CD4-positive, alpha-beta memory T cell (primary cell): ENCODE data around the gene NDEL1. TPM values are rescaled to one million over a fixed set of nuclear protein-coding genes. Genes with fewer than 3 reads are reported as not detected.

Experiments
- CTCF ChIA-PET: fragments of 350-600 bp; sonication (Branson Sonifier 250); formaldehyde crosslinking; loops from one replicate; lab custom pipeline; 2021; ENCODE audit warnings: inconsistent platforms; ENCODE audit not compliant: partially characterized antibody; lab: Charles Lee
- POLR2A ChIA-PET: fragments of 350-600 bp; sonication (Branson Sonifier 250); formaldehyde crosslinking; loops from one replicate; lab custom pipeline; 2021; ENCODE audit not compliant: partially characterized antibody; lab: Charles Lee
- DNase-seq, 5 donors: peaks; one replicate each; pipeline versions ENCODE4 v3.0.0 to v3.0.0-alpha.2; 2020 to 2022; ENCODE audit warnings: mixed read lengths in 1 of 5
- H3K27ac ChIP-seq: one replicate; pipeline ENCODE4 v1.7.0; 2013; ENCODE audit warnings: low read depth, low read length
- H3K27me3 ChIP-seq: 2 replicates; pipeline ENCODE4 v1.7.0; 2013; ENCODE audit warnings: mild to moderate bottlenecking, low read length, moderate library complexity; ENCODE audit not compliant: insufficient read depth
- H3K36me3 ChIP-seq: 2 replicates; pipeline ENCODE4 v1.7.0; 2013; ENCODE audit warnings: mild to moderate bottlenecking, low read length, moderate library complexity; ENCODE audit not compliant: insufficient read depth
- H3K4me1 ChIP-seq: 2 replicates; pipeline ENCODE4 v1.7.0; 2013; ENCODE audit warnings: mild to moderate bottlenecking, low read length, moderate library complexity; ENCODE audit not compliant: insufficient read depth
- H3K4me3 ChIP-seq, 2 donors: one replicate each; pipeline ENCODE4 v1.7.0; 2013; ENCODE audit warnings: low read length in 2 of 2, mild to moderate bottlenecking in 1 of 2
- H3K9me3 ChIP-seq, 2 donors: one replicate each; pipeline ENCODE4 v1.7.0; 2013; ENCODE audit warnings: low read length in 2 of 2, control low read depth in 1 of 2; ENCODE audit not compliant: control insufficient read depth in 1 of 2
- H3K27ac Mint-ChIP-seq, 7 donors: one replicate each; pipeline ENCODE4 v1.8.0; 2020 to 2021; ENCODE audit warnings: mixed read lengths in 7 of 7, mild to moderate bottlenecking in 6 of 7, inconsistent platforms in 3 of 7, moderate library complexity in 3 of 7
- H3K27me3 Mint-ChIP-seq, 2 donors: one replicate each; pipeline ENCODE4 v1.8.0; 2020 to 2021; ENCODE audit warnings: mixed read lengths in 2 of 2
- H3K36me3 Mint-ChIP-seq, 2 donors: one replicate each; pipeline ENCODE4 v1.8.0; 2020 to 2021; ENCODE audit warnings: mixed read lengths in 2 of 2, inconsistent platforms in 1 of 2, mild to moderate bottlenecking in 1 of 2
- H3K4me1 Mint-ChIP-seq, 4 donors: one replicate each; pipeline ENCODE4 v1.8.0; 2020 to 2021; ENCODE audit warnings: mixed read lengths in 4 of 4, mild to moderate bottlenecking in 1 of 4
- H3K4me3 Mint-ChIP-seq, 8 donors: one replicate each; pipeline ENCODE4 v1.8.0; 2020 to 2021; ENCODE audit warnings: mixed read lengths in 8 of 8, mild to moderate bottlenecking in 7 of 8, moderate library complexity in 6 of 8, inconsistent platforms in 3 of 8
- H3K9me3 Mint-ChIP-seq, 8 donors: one replicate each; pipeline ENCODE4 v1.8.0; 2020 to 2021; ENCODE audit warnings: mixed read lengths in 8 of 8, mild to moderate bottlenecking in 5 of 8, inconsistent platforms in 3 of 8, moderate library complexity in 1 of 8
- intact Hi-C: fragments of 100-400 bp; cut with micrococcal nuclease; formaldehyde crosslinking; loops from one replicate; pipeline ENCODE4 v1.15.1; 2023
- polyA plus RNA-seq, 2 donors: library from polyadenylated mRNA; unstranded; fragments of 300-500 nt; fragmentation: Illumina TruSeq; gene quantifications; one replicate each; pipeline ENCODE4 v1.2.3, GENCODE V29; 2021
- total RNA-seq, 2 experiments: library from RNA; stranded (reverse); gene quantifications; one replicate each; pipeline ENCODE4 v1.2.3, GENCODE V29; 2021

NDEL1 gene
- total and polyA plus RNA-seq, 4 experiments from 2014 or later = 52.9 to 120 (median 90.9) TPM

GRCh38 chr17:8494506-8495111 lies 58.9 kb downstream of the NDEL1 start:
- peak overlapping the region in 1 of 7 donors; percentile 65 for H3K27ac Mint-ChIP-seq
- no peak for DNase-seq
- H3K4me3 ChIP-seq = no peak overlapping the region
- H3K36me3 Mint-ChIP-seq = peaks cover 9 to 16% of the 10 kb centered on the region in 2 donors
- H3K27ac ChIP-seq = no peak overlapping the region
- H3K36me3 ChIP-seq = no peaks in the 10 kb centered on the region
- no peaks in the 10 kb centered on the region for H3K27me3 ChIP-seq
- H3K4me1 Mint-ChIP-seq = no peaks in the 10 kb centered on the region
- ChIA-PET POLR2A (no interaction called here), CTCF (interaction anchor here (1.0 to 1.7 kb wide), 2 partner anchors 9 to 30 kb away, joined by 3 to 5 read pairs; no protein-coding TSS in a partner anchor)
- H3K9me3 Mint-ChIP-seq = peaks cover 0 to 9% (median 2%) of the 10 kb centered on the region in 8 donors
- no peaks in the 10 kb centered on the region for H3K27me3 Mint-ChIP-seq
- no peak overlapping the region for H3K4me3 Mint-ChIP-seq
- intact Hi-C loops = no loop called here
- H3K9me3 ChIP-seq = no peaks in the 10 kb centered on the region
- no peaks in the 10 kb centered on the region for H3K4me1 ChIP-seq

DNA sequence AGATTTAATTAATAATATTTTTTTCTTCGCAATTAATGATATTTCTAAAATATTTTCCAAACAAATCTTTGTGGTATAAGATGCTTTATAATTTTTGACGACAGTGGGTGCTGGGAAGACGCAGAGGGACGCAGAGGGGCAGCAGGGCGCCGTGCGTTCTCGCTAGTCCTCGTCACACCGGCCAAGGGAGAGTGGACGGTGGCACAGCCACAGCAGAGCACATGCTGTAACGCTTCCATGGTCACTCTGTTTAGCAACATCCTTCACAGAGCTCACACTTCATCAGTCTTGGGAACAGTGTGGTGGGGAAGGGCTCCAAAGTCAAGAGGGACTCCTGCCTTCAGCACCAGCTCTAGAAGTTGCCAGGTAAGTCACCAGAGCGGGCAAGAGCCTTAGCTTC lies 60.4 kb downstream of the NDEL1 start:
- no peaks in the 10 kb centered on the region for H3K4me1 Mint-ChIP-seq
- H3K27ac Mint-ChIP-seq = no peak overlapping the region
- CTCF ChIA-PET = interaction anchor here (1.7 kb wide), 1 partner anchor 10 kb away, joined by 5 read pairs; no protein-coding TSS in a partner anchor
- POLR2A ChIA-PET = interaction anchor here (0.6 kb wide), 1 partner anchor 171 kb away, joined by 3 read pairs; no protein-coding TSS in a partner anchor
- Histone ChIP-seq H3K27ac (no peak overlapping the region), H3K4me1 (no peaks in the 10 kb centered on the region), H3K4me3 (no peak overlapping the region), H3K27me3 (no peaks in the 10 kb centered on the region), H3K36me3 (no peaks in the 10 kb centered on the region), H3K9me3 (no peaks in the 10 kb centered on the region)
- H3K9me3 Mint-ChIP-seq = peaks cover 0 to 9% (median 2%) of the 10 kb centered on the region in 8 donors
- peaks cover 3 to 7% of the 10 kb centered on the region in 2 donors for H3K36me3 Mint-ChIP-seq
- no peaks in the 10 kb centered on the region for H3K27me3 Mint-ChIP-seq
- DNase-seq = no peak
- H3K4me3 Mint-ChIP-seq = no peak overlapping the region
- intact Hi-C loops = no loop called here

DNA sequence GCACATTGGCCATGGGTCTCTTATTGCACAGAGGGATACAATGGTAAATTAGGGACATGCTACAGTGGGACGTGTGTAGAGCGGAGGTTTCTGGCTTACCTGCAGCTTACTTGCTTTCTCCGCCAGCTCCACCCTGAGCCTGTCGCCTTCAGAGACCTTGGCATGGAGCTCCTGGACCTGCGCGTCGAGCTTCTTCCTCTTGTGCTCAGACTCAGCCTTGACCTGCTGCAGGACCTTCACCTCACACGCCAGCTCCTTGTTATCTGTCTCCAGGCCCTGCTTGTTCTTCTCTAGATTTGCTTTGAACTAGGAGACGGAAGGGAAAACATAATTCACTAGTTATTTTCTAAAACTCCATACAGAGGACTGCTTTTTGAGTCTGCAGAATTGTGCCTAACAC lies 63.5 kb downstream of the NDEL1 start:
- no peaks in the 10 kb centered on the region for H3K36me3 ChIP-seq
- H3K27me3 ChIP-seq = no peaks in the 10 kb centered on the region
- POLR2A ChIA-PET = no interaction called here
- no peaks in the 10 kb centered on the region for H3K27me3 Mint-ChIP-seq
- H3K36me3 Mint-ChIP-seq = peaks cover 0 to 2% of the 10 kb centered on the region in 2 donors
- no peak overlapping the region for H3K4me3 Mint-ChIP-seq
- H3K4me3 ChIP-seq = no peak overlapping the region
- no peak overlapping the region for H3K27ac Mint-ChIP-seq
- no peaks in the 10 kb centered on the region for H3K9me3 ChIP-seq
- peaks cover 0 to 3% (median 0%) of the 10 kb centered on the region in 8 donors for H3K9me3 Mint-ChIP-seq
- no peak for DNase-seq
- CTCF ChIA-PET = no interaction called here
- no peaks in the 10 kb centered on the region for H3K4me1 Mint-ChIP-seq
- no peak overlapping the region for H3K27ac ChIP-seq
- intact Hi-C loops = no loop called here
- H3K4me1 ChIP-seq = no peaks in the 10 kb centered on the region

DNA sequence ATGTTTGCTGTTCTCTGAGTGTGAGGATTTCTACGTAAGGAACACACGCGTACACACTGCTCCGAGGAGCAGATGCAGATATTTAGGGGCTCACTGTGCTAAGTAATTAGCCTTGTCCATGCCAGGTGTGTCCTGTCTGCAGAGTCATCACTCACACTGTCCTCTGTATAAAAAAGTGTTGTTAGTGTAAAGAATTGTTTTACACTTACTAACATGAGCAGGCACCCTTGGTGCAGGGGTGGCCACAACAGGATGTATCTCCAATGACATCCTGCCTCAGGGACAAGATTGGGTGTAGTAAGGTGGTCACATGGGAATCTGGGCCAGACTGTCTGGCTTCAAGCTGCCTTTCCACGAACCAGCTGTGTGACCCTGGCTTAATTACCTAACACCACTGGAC lies 63.9 kb downstream of the NDEL1 start:
- H3K4me1 ChIP-seq = no peaks in the 10 kb centered on the region
- Mint-ChIP-seq H3K9me3 (no peaks in the 10 kb centered on the region), H3K4me3 (no peak overlapping the region), H3K27ac (no peak overlapping the region), H3K4me1 (no peaks in the 10 kb centered on the region), H3K27me3 (no peaks in the 10 kb centered on the region), H3K36me3 (no peaks in the 10 kb centered on the region)
- no peak overlapping the region for H3K4me3 ChIP-seq
- no peaks in the 10 kb centered on the region for H3K36me3 ChIP-seq
- H3K9me3 ChIP-seq = no peaks in the 10 kb centered on the region
- no peaks in the 10 kb centered on the region for H3K27me3 ChIP-seq
- intact Hi-C loops = no loop called here
- DNase-seq = no peak
- H3K27ac ChIP-seq = no peak overlapping the region
- ChIA-PET CTCF (no interaction called here), POLR2A (no interaction called here)

DNA sequence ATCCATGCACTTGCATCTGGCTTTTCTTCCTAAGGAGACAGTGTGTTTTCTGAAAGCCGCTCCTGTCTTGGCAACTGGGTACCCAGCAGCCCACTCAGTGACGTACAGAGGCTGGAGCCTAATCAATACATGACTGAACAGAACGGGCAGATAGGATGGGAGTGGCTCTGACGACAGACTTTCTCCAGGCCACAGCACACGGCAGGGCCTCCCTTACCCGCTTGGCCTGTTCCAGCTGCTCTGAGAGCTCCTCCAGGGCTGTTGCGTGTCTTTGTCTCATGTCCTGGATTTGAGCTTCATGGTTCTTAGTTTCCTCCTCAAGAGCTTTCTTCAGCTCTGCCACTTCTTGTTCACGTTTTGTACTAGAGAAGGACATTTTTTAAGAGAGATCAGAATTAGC lies 64.9 kb downstream of the NDEL1 start:
- Histone ChIP-seq H3K4me3 (no peak overlapping the region), H3K9me3 (no peaks in the 10 kb centered on the region), H3K36me3 (no peaks in the 10 kb centered on the region), H3K4me1 (no peaks in the 10 kb centered on the region), H3K27me3 (no peaks in the 10 kb centered on the region), H3K27ac (no peak overlapping the region)
- H3K9me3 Mint-ChIP-seq = no peaks in the 10 kb centered on the region
- H3K4me1 Mint-ChIP-seq = no peaks in the 10 kb centered on the region
- ChIA-PET CTCF (no interaction called here), POLR2A (no interaction called here)
- intact Hi-C loops = no loop called here
- H3K27me3 Mint-ChIP-seq = no peaks in the 10 kb centered on the region
- no peak overlapping the region for H3K4me3 Mint-ChIP-seq
- DNase-seq = no peak
- H3K36me3 Mint-ChIP-seq = no peaks in the 10 kb centered on the region
- no peak overlapping the region for H3K27ac Mint-ChIP-seq

DNA sequence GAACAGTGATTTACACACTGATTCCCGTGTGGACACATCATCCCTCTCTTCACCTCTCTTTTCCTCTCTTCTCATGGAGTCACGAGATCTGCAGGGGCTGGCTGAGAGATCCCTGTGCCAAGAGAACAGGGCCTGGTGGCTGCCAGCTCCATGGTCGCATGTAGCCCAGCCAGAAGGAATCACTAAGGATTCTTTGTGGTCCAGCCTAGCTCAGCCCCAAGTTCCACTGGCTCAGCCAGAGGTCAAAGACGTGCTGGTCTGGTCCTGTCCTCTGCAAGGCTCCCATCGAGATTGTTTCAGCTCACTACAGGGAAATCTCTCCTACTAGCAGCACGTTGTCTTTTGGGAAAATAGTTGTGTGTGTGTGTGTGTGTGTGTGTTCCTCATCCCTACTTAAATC lies 66.4 kb downstream of the NDEL1 start:
- Histone ChIP-seq H3K4me1 (no peaks in the 10 kb centered on the region), H3K36me3 (no peaks in the 10 kb centered on the region), H3K9me3 (no peaks in the 10 kb centered on the region), H3K27me3 (no peaks in the 10 kb centered on the region), H3K4me3 (no peak overlapping the region), H3K27ac (no peak overlapping the region)
- Mint-ChIP-seq H3K4me1 (no peaks in the 10 kb centered on the region), H3K9me3 (no peaks in the 10 kb centered on the region), H3K27ac (peak overlapping the region in 1 of 7 donors; percentile 61), H3K36me3 (peaks cover 0 to 3% of the 10 kb centered on the region in 2 donors), H3K4me3 (no peak overlapping the region), H3K27me3 (no peaks in the 10 kb centered on the region)
- no peak for DNase-seq
- intact Hi-C loops = no loop called here
- POLR2A ChIA-PET = no interaction called here
- CTCF ChIA-PET = no interaction called here

- H3K4me1 ChIP-seq = no peaks in the 10 kb centered on the region
- peak overlapping the region in 1 of 8 donors; percentile 16 for H3K4me3 Mint-ChIP-seq
- no peaks in the 10 kb centered on the region for H3K27me3 Mint-ChIP-seq
- POLR2A ChIA-PET = no interaction called here
- intact Hi-C loops = no loop called here
- no peak overlapping the region for H3K4me3 ChIP-seq
- no peaks in the 10 kb centered on the region for H3K4me1 Mint-ChIP-seq
- no peaks in the 10 kb centered on the region for H3K27me3 ChIP-seq
- H3K36me3 ChIP-seq = no peaks in the 10 kb centered on the region
- H3K27ac Mint-ChIP-seq = peak overlapping the region in 1 of 7 donors; percentile 24
- H3K27ac ChIP-seq = no peak overlapping the region
- peaks cover 0 to 6% of the 10 kb centered on the region in 2 donors for H3K36me3 Mint-ChIP-seq
- H3K9me3 ChIP-seq = no peaks in the 10 kb centered on the region
- H3K9me3 Mint-ChIP-seq = no peaks in the 10 kb centered on the region
- DNase-seq = no peak
- CTCF ChIA-PET = no interaction called here
Observed at GRCh38 chr17:8503368-8503767, 67.7 kb downstream of the NDEL1 start.
